Activated naive CD8-positive, alpha-beta T cell treated with anti-CD3 and anti-CD28 coated beads, Interleukin-2, amount 50 U/mL, for 16 hours (primary cell): ENCODE data around the gene IFIH1.

ENCODE experiments used
- DNase-seq: peaks from one replicate; pipeline ENCODE4 v3.0.0-alpha.2; 2020; ENCODE audit warnings: low read depth, low spot score

The IFIH1 gene

DNA sequence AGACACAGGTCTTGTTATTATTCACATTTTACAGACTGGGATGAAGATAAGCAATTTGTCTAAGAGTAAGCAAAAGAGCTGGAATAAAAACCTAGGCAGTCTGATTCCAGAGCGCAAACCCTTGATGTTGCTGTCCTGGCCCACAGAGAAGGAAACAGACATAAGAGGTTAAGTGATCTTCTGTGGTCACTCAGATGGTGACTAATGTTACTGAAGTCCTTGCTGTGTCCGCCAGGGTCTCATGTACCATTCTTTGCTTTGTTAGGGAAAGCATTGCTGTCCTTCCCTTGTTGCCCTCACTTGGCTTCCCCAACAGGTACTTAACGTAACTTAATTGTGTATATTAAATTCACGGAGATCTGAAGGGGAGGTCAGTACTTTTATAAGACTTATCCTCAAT is 60.3 kb downstream of the IFIH1 start:
- DNase-seq = no peak

- DNase-seq = no peak
Measured at GRCh38 chr2:162257425-162257824, 61.1 kb downstream of the IFIH1 start.

- DNase-seq = no peak
Measured at GRCh38 chr2:162256591-162256991, 61.9 kb downstream of the IFIH1 start.

DNA sequence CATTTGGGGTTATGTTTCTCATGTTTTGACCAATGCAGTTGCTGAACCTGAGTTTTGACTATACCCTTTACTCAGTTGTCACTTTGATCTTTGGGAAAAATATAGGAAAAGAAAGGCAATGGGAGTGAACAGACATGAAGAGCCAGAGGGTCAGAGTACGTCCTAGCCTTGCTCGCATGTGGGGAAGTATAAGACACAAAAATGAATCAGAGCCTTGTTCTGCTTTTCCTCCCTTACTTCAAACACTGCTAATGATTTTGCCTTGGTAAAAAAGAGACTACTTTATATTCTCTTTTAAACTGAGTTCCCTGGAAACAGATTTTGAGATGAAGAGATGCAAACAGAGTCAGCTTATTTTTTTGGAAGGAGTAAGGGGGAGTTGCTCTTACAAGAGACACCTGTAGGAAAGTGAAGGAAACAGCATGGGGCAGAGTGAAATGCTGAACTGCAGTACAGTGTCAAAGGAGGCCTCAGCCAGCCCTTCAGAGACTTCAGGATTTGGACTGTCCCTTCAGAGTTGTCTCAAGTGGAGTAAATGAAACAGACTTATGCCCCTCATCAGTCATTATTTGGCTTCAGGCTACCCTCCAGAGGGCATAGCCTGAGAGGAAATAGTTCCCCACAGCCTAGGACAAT is 64.1 kb downstream of the IFIH1 start:
- DNase-seq = no peak

DNA sequence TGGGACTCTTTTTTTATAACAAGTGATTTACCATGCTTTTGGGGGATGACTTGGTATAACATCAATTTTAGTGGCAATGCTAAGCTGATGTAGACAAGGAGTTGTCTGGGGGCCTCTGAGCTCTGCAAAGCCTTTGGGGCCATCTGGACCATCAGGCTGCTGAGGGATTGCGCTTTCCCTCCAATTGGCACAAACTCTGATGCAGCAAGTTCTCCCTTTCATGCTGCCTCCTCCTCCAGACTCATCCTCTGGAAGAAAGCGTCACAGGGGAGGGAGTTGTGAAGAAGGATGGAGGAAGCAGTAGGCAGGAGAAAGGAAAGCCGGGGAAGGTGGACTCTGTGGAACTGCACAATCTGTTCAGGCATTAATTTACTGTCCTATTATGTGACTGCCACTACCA is 65.0 kb downstream of the IFIH1 start:
- no peak for DNase-seq

DNA sequence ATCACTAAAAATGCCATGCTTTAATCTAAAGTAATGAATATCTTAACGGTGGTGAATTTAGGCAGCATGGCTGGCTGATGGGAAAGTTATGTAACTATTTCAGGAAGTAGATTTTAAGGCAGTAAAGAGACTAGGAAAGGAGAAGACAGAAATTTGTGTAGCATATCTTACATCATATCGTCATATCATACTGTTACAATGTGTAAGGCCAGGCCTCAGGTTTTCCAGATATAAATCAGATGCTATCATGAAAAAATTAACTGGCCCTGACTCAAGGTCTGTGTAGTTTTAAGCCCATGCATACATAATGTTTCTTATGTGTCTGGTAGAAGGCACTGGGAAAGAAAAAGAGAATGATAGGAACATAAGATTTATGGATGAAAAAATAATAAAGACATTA is 66.3 kb downstream of the IFIH1 start:
- DNase-seq = no peak

DNA sequence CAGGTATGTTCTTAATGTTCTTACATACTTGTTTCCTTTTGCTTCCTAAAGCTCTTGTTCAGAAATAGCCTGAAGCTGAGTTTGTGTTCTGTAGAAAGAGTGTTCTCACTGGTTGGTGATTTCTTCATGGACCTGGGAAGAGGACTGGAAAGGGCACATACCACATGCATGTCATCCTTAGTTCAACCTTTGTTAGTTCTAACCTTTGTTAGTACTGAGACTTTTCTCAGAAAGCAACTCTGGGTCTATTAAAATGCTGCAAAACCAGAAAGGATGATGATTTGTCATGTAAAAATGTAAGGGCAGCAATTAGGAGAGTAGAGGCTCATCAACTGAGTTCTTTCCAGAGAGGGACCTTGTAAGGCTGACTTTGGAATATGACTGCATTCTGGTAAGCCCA is 72.7 kb downstream of the IFIH1 start:
- DNase-seq = no peak

DNA sequence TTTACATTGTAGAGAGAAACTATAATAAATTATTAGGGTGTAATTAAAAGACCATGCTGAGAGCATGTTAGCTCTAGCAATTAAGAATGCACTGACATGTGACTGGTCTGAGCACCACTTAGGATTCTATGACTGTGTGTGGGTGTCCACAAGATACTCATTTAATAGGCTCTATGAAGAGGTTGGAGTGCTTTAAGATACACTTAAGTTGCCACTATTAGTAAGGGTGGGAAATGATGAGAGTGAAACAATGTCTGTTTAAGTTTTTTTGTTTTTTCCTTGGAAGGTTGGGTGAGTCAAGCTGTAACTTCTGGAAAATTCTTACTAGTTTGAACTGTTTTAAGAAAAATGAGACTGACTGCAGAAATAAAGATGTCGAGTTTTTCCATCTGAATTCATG is 73.4 kb downstream of the IFIH1 start:
- no peak for DNase-seq

DNA sequence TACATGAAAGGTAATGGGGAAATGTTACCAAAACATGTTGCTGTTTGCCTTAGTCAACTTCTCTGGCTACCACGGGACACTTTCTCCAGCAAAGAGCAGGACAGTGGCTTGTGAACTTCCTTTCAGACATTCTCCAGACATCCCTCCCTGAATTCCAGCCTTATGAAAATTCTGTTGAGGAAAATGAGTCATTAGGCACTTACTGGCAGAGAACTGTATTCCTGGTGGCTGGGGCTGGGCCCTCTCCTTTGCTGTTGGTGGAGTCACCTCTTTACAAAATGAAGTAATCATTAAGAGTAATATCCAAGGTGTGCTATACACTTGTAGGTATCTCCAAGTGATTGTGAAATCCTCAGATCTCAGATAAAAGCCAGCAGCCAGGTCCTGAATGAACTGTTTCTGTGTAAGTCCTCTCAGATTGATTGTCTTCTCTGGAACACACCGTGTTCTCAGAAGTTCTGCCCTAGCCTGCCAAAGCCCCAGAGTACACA is 73.9 kb downstream of the IFIH1 start:
- no peak for DNase-seq

DNA sequence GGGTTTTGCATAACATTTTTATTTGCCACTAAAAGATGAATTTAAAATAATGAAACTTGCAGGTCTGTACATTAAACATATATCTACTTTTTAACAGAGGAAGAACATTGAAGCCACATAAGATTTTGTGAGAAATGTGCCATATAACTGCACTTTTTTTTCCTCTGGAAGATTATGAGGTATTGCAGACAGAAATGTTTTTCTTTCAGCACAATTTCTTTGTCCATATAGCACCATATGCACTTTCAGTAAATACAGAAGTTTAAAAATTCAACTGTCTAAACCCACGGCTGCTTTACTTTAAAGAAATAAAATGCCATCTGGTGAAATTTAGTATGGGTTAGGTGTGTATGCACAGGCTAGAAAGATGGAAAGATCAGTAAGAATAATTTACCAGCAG is 74.8 kb downstream of the IFIH1 start:
- no peak for DNase-seq

GRCh38 chr2:162243294-162243693 is 75.2 kb downstream of the IFIH1 start, which contains the start of gene FAP:
Gene FAP (minus strand): TSS chr2:162243445. CDS start chr2:162243327, 118 bp downstream.
- DNase-seq = no peak

- no peak for DNase-seq
Measured at GRCh38 chr2:162242586-162243280, 75.8 kb downstream of the IFIH1 start.

DNA sequence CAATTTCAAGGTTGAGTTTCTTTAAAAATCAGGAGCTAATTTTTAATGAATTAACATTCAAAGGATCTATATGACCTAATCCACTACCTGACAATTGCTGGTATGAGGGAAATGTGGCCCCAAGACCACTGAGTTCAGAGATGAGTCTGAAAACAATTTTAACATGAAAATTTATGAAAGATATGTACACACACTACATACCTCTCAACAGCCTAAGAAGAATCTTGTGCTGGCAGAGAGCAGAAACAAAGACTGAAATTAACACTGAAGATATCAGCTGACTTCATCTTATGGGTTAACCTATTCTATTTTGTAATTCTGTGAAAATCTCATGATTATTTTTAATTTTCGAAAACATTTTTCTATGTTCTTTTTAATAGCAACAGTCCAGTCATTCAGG is 76.9 kb downstream of the IFIH1 start:
- no peak for DNase-seq

GRCh38 chr2:162234620-162235462 is 83.6 kb downstream of the IFIH1 start:
- DNase-seq = no peak

DNA sequence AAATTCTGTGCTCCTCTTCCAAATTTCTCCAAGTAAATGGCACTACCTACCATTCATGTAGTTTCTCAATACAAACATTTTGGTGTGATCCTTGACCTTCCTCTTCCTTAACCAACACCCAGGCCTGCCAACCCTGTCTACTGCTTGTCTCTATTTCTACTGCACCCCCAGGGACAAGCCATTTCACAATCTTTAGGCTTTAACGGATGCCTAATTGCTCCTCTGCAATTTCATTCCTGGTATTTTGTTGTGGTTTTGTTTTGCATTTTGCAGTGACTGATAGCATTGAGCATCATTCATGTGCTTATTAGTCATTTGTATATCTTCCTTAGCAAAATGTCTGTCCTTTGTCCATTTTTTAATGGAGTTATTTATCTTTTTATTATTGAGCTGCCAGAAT is 85.3 kb downstream of the IFIH1 start:
- no peak for DNase-seq

- no peak for DNase-seq
Measured at GRCh38 chr2:162232671-162233070, 85.8 kb downstream of the IFIH1 start.

- DNase-seq = no peak
Measured at GRCh38 chr2:162232027-162232426, 86.5 kb downstream of the IFIH1 start.

GRCh38 chr2:162230761-162231160 is 87.7 kb downstream of the IFIH1 start:
- no peak for DNase-seq

DNA sequence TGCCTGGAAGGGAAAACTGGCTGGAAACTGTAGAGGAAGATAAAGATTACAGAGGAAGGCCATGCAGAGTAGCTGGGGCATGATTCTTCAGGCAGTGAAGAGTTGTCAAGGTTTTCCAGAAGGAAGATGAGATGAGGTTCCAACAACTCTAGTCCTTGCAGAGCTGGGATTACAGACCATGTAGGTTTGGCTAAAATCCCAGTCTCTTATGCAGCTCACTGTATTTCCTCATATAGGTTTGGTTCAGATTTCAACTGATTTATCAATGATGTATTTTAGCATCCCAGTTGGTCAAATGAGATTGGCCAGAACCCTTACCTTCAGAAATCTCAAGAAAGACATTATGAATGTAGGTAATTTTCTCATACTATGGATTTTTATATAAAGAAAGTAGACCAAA is 91.6 kb downstream of the IFIH1 start:
- no peak for DNase-seq

DNA sequence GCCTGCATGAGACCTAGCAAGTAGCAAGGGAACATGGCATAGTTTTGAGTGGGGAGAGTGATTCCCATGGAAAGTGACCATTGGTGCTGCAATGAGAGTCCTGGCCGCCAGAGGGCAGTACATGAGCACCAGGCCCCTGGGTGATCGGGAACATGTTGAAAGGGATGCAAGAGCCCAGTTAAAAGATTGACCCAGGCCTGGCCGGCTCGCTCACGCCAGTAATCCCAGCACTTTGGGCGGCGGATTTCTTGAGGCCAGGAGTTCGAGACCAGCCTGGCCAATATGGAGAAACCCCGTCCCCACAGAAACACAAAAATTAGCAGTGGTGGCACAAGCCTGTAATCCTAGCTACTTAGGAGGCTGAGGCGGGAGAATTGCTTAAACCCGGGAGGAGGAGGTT is 97.4 kb downstream of the IFIH1 start:
- DNase-seq = no peak

GRCh38 chr2:162220368-162220767 is 98.1 kb downstream of the IFIH1 start:
- DNase-seq = no peak

DNA sequence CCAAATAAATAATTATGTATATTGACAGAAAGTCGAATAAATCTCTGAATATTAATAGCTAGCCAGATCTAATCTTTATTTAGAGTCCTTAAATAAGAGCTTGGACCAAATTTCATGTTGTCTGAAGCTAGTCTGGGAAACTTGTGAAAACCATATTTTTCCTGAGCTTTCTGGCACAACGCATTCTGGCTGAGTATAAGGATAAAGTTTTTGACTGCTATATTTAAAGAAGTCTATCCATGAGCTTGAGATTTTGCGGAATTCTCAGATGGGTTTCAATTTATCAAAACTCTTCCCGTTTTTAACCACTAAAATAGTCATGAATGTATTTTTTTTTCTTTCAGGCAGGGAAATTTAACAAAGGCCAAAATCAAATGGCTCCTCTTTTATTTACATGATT is 99.1 kb downstream of the IFIH1 start:
- DNase-seq = no peak

GRCh38 chr2:162217598-162217997 is 100.9 kb downstream of the IFIH1 start:
- no peak for DNase-seq
